Subcutaneous adipose tissue (tissue), 4 donors: Measurements from ENCODE around the gene KRT78. TPM values are rescaled to one million over a fixed set of nuclear protein-coding genes. Genes with fewer than 3 reads are reported as not detected.

Experiments
- CTCF ChIP-seq: fragments of 450-650 bp; IDR thresholded peaks from one replicate; pipeline ENCODE4 v1.5.1; 2016; ENCODE audit warnings: low read depth, mild to moderate bottlenecking, control low read depth, antibody characterized with exemption, moderate library complexity
- total RNA-seq, 4 donors: library from RNA; depleted of rRNA; stranded (reverse); fragments of >200 nt; gene quantifications; one replicate each; pipeline ENCODE4 v1.1.0, GENCODE V29; 2016

KRT78 gene
- total RNA-seq, 4 donors from 2014 or later = not detected

- no peak for TF ChIP-seq CTCF
Observed at GRCh38 chr12:52819731-52820510, 28.9 kb downstream of the KRT78 start.

DNA sequence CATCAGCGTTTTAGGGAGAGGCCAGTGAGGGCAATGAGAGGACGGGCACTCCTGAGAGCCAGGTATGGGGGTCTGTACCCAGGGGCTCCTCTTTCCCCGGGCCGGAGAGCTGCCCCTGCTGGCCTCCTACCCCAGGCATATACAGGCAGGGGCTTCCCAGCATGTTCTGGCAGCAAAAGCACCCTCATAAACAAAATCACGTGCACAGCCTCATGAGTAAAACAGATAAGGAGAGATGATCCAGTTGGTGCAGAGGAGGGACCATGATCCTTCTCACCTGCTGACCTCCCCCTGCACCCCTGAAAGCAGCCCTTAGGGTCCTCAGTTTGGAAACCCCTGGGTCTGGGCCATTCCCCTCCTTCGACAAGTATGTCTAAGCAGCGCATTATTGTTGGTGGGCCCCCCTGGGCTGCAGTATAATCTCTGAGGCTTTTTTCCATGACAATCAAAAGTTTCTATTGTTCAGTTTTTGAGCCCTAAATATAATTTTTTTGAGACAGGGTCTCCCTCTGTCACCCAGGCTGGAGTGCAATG, 29.8 kb downstream of the KRT78 start:
- no peak for TF ChIP-seq CTCF

DNA sequence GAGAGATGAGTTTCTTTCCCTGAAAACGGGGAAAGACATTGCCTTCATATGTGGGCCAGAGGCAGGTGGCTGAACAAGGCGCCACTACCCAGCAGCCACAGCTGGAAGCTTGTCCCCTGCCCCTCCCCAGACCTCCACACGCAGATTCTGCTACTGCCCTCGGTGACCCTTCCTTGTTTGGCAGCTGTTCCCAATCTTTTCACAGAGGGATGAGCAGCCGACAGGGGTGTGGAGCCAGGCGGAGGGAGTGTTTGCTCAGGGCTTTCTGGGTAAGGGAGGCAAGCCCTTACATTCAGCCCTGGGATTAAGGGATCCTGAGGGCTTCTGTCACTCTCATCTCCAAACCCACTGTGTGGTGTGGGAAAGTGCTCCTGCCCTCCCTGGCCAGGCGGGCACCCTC, 30.4 kb downstream of the KRT78 start:
- TF ChIP-seq CTCF = no peak

- no peak for TF ChIP-seq CTCF
Observed at GRCh38 chr12:52817699-52818238, 31.0 kb downstream of the KRT78 start.

GRCh38 chr12:52817003-52817698, 31.6 kb downstream of the KRT78 start:
- no peak for TF ChIP-seq CTCF

DNA sequence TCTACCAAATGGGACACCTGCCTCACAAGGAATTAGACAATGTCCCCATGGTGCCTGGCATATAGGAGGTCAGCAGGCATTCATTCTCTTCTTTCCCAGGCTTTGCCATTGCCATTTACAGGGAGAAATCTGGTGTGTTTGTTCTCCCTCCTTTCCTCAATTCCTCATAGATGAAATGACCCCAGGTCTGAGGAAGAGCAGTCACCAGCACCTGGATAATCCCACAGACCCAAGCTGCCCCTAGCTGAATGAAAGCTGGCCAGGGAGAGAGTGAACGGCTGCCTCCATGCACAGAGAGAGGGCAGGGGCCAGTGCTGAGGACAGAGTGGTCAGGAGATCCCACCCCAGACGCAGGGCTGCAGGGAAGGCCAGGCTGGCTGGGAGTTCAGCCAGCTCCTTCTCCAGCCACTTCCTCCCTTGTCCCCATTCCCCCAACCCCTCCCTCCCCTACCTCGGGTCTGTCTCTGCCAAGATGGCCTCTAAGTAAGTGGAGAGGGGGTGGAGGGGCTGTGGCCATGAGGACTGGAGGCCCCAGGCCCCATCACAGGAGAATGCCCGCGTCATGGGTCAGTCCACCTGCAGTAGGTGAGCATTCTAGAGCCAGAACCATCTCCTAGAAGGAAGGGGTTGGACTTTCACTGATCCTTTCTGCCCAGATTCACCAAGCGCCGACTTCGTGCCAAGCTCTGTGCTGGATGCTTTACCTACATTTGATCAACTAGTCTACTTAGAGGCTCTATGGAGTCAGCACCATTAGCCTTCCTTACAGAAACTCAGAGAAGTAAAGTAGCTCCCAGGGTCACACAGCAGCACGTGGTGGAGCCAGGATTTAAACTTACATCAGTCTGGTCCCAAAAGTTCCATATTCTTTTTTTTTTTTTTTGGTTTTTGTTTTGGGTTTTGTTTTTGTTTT, 32.9 kb downstream of the KRT78 start:
- TF ChIP-seq CTCF = no peak
